HG03439 (cell line): ENCODE data around the gene EML1.

ENCODE experiments used
- ATAC-seq: cut with Tn5 transposase; IDR thresholded peaks from one replicate; pipeline ENCODE4 v1.9.1; 2021; ENCODE audit warnings: mild to moderate bottlenecking, moderate library complexity; ENCODE audit not compliant: unreplicated experiment

Gene EML1

GRCh38 chr14:99862136-99862535, 68.9 kb downstream of the EML1 start:
- ATAC-seq = no peak

- no peak for ATAC-seq
Observed at GRCh38 chr14:99863059-99863458, 69.8 kb downstream of the EML1 start.

DNA sequence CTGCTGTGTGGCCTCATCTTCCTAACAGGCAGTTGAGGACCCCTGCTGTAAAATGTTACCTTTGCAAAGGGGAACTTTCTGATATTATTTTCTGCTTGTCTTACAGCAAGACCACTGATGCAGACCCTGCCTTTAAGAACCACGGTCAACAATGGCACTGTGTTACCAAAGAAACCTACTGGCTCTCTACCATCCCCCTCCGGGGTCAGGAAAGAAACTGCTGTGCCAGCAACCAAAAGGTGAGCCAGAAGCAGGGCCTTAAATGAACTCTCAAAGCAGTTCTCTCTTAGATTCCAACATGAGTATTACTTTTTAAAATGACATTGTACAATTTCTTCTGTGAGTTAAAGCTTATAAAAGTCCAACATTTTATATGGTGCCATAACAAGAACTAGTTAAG, 72.2 kb downstream of the EML1 start:
- no peak for ATAC-seq

GRCh38 chr14:99870617-99871016, 77.4 kb downstream of the EML1 start:
- ATAC-seq = no peak

- no peak for ATAC-seq
Observed at GRCh38 chr14:99871771-99872170, 78.6 kb downstream of the EML1 start.

DNA sequence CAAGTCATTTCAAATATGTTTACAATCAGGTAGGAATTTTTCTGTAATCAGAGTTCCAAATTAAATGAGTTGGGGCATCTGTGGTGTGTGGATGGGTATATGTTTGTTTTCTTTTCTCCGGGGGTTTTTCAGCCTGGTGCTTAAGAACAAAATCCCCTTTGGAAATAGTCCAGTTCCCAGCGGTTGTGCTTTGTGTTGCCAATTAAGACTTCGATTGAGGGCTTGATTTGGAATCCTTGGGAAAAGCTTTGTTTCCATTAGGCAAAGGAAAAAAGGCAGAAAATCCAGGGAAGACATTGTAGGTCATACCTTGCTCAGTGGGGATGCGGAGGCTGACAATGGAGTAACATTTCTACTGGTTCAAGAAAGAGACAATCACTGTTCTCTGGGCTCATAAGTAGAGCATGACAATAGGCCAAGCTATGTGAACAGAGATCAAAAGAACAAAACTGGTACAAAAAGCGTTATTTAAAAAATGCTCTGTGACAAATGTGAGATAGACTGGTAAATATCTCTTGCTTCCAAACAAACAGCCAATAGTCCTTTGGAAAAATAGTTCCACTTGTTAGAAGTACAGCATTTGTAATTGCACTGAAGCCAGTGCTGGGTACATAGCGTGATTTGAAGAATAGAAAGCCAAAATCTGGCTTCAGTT, 79.7 kb downstream of the EML1 start:
- ATAC-seq = no peak

GRCh38 chr14:99873653-99874052, 80.4 kb downstream of the EML1 start:
- no peak for ATAC-seq

DNA sequence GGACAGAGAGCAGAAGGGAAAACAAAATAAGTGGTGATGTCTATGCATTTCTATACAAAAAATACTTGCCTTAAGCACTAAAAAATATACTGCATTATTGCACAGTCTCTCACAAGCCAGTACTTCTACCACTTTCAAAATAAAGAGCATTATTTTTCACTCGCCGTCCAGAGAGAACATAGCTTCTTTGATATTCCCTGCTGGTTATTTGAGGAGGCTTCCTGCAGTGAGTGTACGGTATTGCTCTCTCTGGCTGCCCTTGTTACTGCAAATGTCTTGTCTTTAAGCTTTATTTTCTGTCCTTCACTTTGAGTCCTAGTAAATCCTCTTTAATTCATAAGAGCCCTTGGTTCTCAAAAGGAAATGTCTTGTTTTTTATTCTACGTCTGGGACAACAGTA, 81.1 kb downstream of the EML1 start:
- no peak for ATAC-seq

GRCh38 chr14:99875421-99875820, 82.2 kb downstream of the EML1 start:
- ATAC-seq = no peak

GRCh38 chr14:99875836-99876235, 82.6 kb downstream of the EML1 start:
- no peak for ATAC-seq

DNA sequence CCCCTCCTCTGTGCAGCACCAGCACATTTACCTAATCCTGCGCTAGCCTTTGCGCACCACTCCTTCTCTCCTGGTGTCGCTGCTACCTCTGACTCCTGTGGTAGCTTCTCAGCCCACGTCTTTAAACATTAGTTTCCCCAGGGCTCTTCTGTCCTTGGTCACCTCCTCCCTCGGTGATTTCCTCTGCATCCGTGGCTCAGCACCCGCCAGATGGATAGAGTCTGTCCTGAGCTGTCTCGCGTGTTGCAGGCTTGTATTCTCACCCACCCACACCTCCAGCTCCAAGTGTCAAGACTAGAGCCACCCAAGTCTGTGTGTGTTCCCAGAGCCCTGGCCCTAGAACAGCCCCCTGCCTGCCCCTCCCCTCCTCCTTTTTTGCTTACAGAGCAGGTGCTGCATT, 83.2 kb downstream of the EML1 start:
- ATAC-seq = no peak

- ATAC-seq = no peak
Observed at GRCh38 chr14:99878563-99878962, 85.3 kb downstream of the EML1 start.

DNA sequence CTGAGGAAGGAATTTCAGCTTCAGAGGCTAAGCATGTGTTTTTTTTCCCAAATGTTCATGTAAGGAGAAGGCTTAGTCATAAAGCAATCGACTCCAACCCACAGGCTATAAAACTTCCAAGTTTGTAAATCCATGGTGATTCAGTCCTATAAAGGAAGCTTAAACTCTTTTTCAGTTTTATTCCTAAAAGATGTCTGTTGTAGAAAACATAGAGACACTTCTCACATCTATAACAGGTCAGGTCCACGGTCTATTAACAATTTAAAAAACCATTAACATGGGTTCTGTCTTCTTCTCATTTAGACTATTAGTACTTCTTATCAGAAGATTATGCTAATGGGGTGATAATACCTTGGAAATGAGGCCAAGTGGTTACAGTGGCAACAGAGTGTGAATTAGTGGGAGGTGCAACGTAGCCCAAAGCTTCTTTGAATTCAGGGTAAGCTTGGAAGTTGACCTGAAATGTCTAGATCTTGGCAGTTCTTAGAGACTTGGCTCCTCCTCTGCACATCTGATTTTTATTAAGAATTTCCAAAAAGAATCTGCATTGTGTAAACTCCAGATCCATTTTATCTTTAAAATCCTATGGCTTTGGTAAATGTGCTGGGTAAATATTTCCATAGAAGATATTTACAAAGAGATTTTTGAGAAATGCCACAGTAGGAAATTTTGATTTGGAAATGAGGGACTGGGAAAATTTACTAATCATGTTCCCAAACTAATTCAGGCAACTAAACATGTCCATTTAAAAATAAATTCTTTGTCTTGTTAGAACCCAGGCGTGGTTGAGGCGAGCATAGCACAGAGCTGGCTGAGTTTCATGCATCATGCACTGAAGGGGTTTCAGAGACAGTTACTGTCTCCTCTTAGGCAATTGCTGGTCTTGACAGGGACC, 86.4 kb downstream of the EML1 start:
- no peak for ATAC-seq

- ATAC-seq = no peak
Observed at GRCh38 chr14:99880651-99881420, 87.6 kb downstream of the EML1 start.

DNA sequence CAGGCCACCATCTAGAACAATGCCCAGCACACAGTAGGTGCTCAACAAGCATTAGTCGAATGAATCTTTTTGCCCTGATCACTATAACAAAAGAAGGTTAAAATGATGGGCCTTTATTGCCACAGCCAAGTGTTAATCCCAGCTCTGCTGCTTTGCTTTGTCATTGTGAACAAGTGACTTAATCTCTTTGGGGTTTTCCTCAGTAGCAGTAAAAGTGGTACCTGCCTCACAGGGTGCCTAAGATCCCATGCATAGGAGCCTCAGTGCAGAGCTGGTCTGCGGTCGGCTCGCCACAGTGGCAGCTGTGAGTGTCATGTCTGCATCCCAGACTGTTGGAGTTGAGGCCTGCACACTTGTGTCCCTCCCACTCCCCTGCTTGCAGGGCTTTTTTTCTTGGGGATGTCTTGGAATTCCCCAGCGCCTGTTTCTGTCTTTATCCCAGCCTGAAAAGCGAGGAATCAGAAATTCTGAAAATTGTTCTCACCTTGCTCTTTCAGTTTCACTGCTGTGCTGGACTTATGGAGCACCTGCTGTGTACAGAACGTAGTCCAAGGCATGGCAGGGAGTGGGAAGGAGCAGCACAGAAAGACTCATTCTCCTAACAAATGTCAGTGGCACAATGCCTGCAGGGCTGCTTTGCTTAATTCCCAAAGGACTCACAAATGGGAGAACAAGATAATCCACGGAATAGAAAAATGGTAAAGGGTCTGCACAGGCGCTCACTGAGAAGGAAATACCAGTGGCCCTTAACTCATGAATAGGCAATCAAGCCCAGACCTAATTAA, 90.8 kb downstream of the EML1 start:
- no peak for ATAC-seq

GRCh38 chr14:99884834-99885648, 91.8 kb downstream of the EML1 start:
- ATAC-seq = no peak

- ATAC-seq = no peak
Observed at GRCh38 chr14:99885649-99885958, 92.4 kb downstream of the EML1 start.

GRCh38 chr14:99887407-99887806, 94.2 kb downstream of the EML1 start:
- no peak for ATAC-seq

DNA sequence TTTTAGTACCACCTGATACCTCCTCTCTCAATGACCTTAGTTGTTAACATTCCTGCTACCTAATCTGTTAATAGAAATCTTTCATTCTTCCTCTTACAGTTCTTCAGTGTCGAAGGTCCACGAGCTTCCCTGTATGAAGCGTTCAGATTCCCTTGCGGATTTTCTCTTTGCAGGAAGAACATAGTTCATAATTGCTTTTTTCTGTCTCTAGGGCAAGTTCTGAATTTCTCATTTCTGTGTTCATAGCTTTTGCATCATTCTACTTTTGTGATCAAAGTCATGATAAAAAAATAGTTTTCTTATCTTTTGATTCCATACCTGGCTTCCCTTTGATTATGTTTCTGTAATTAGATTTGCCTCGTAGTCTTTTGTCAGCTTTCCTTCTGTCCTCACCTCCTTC, 94.9 kb downstream of the EML1 start:
- ATAC-seq = no peak

GRCh38 chr14:99889268-99889667, 96.1 kb downstream of the EML1 start:
- ATAC-seq = no peak
